ENCODE measurements around the gene CAMK2D.

CAMK2D gene

GRCh38 chr4:113602646-113603228 is 158.8 kb downstream of the CAMK2D start:
- Histone ChIP-seq H3K4me1 (ENCODE audit: low read length) (no peaks in the 10 kb centered on the region), H3K4me3 (ENCODE audit: low read length) (no peak overlapping the region), H3K9ac (ENCODE audit: low read length) (no peak overlapping the region), H4K20me1 (ENCODE audit: insufficient read depth, low read length) (no peaks in the 10 kb centered on the region), H3F3A (ENCODE audit: insufficient read depth, low read length) (no peaks in the 10 kb centered on the region), H3K9me2 (replicated peaks; ENCODE audit: insufficient read depth, low read length) (no peaks in the 10 kb centered on the region), H3K4me2 (ENCODE audit: low read depth, low read length) (no peak overlapping the region), H2AFZ (ENCODE audit: low read length) (no peak overlapping the region), H3K9me3 (replicated peaks; ENCODE audit: insufficient read depth, low read length) (no peaks in the 10 kb centered on the region), H3K79me2 (ENCODE audit: low read length) (no peaks in the 10 kb centered on the region), H3K27ac (ENCODE audit: low read length) (no peak overlapping the region), H3K36me3 (replicated peaks; ENCODE audit: insufficient read depth, low read length) (no peaks in the 10 kb centered on the region), H3K27me3 (replicated peaks; ENCODE audit: insufficient read depth, low read length) (no peaks in the 10 kb centered on the region)
- no peak for DNase-seq
- TF ChIP-seq EZH2 (optimal IDR thresholded peaks at IDR 0.05; ENCODE audit: low read depth, low read length) (no peak), CTCF (IDR thresholded peaks at IDR 0.05; ENCODE audit: low read length) (no peak), EZH2phosphoT487 (IDR thresholded peaks at IDR 0.05; ENCODE audit: low read length) (no peak)

- Histone ChIP-seq H3K4me1 (ENCODE audit: low read length) (no peaks in the 10 kb centered on the region), H3K27ac (ENCODE audit: low read length) (no peak overlapping the region), H2AFZ (ENCODE audit: low read length) (no peak overlapping the region), H3K4me3 (ENCODE audit: low read length) (no peak overlapping the region), H4K20me1 (ENCODE audit: insufficient read depth, low read length) (no peaks in the 10 kb centered on the region), H3K9ac (ENCODE audit: low read length) (no peak overlapping the region), H3K4me2 (ENCODE audit: low read depth, low read length) (no peak overlapping the region), H3F3A (ENCODE audit: insufficient read depth, low read length) (no peaks in the 10 kb centered on the region), H3K36me3 (replicated peaks; ENCODE audit: insufficient read depth, low read length) (no peaks in the 10 kb centered on the region), H3K27me3 (replicated peaks; ENCODE audit: insufficient read depth, low read length) (no peaks in the 10 kb centered on the region), H3K9me2 (replicated peaks; ENCODE audit: insufficient read depth, low read length) (no peaks in the 10 kb centered on the region), H3K79me2 (ENCODE audit: low read length) (no peaks in the 10 kb centered on the region), H3K9me3 (replicated peaks; ENCODE audit: insufficient read depth, low read length) (no peaks in the 10 kb centered on the region)
- DNase-seq, result no peak
- TF ChIP-seq EZH2phosphoT487 (IDR thresholded peaks at IDR 0.05; ENCODE audit: low read length) (no peak), CTCF (IDR thresholded peaks at IDR 0.05; ENCODE audit: low read length) (no peak), EZH2 (optimal IDR thresholded peaks at IDR 0.05; ENCODE audit: low read depth, low read length) (no peak)
These were observed 159.9 kb downstream of the CAMK2D start for GRCh38 chr4:113601636-113602035.

GRCh38 chr4:113596396-113596795 is 165.1 kb downstream of the CAMK2D start:
- Histone ChIP-seq H3K9ac (ENCODE audit: low read length) (no peak overlapping the region), H2AFZ (ENCODE audit: low read length) (no peak overlapping the region), H3K4me1 (ENCODE audit: low read length) (peaks cover 6% of the 10 kb centered on the region; the same call in 1 of the 2 replicates), H3K27ac (ENCODE audit: low read length) (no peak overlapping the region), H3K4me2 (ENCODE audit: low read depth, low read length) (no peak overlapping the region), H3K9me2 (replicated peaks; ENCODE audit: insufficient read depth, low read length) (no peaks in the 10 kb centered on the region), H3K4me3 (ENCODE audit: low read length) (no peak overlapping the region), H3K9me3 (replicated peaks; ENCODE audit: insufficient read depth, low read length) (no peaks in the 10 kb centered on the region), H3K36me3 (replicated peaks; ENCODE audit: insufficient read depth, low read length) (no peaks in the 10 kb centered on the region), H3K27me3 (replicated peaks; ENCODE audit: insufficient read depth, low read length) (no peaks in the 10 kb centered on the region), H4K20me1 (ENCODE audit: insufficient read depth, low read length) (no peaks in the 10 kb centered on the region), H3F3A (ENCODE audit: insufficient read depth, low read length) (no peaks in the 10 kb centered on the region), H3K79me2 (ENCODE audit: low read length) (no peaks in the 10 kb centered on the region)
- TF ChIP-seq EZH2phosphoT487 (IDR thresholded peaks at IDR 0.05; ENCODE audit: low read length), result no peak
- TF ChIP-seq EZH2 (optimal IDR thresholded peaks at IDR 0.05; ENCODE audit: low read depth, low read length), result no peak
- TF ChIP-seq CTCF (IDR thresholded peaks at IDR 0.05; ENCODE audit: low read length), result no peak
- no peak for DNase-seq
